PFSK-1 (cell line): Measurements from ENCODE around the gene GRM1.

Experiments used
- POLR2AphosphoS5 ChIP-seq: IDR thresholded peaks from 2 replicates; pipeline ENCODE4 v1.6.1; 2012; ENCODE audit warnings: low read depth, mild to moderate bottlenecking, control low read depth, low read length, moderate library complexity
- REST ChIP-seq, 2 experiments: IDR thresholded peaks; 2 replicates each; pipeline versions ENCODE4 v1.6.1 to v1.8.0; 2011 to 2012; ENCODE audit warnings: low read depth in 2 of 2, low read length in 2 of 2, control low read depth in 1 of 2, inconsistent platforms in 1 of 2, mild to moderate bottlenecking in 1 of 2, moderate library complexity in 1 of 2; ENCODE audit not compliant: insufficient read depth in 1 of 2
- TAF1 ChIP-seq: IDR thresholded peaks from 2 replicates; pipeline ENCODE4 v1.6.1; 2012; ENCODE audit warnings: low read length, control low read depth, borderline replicate concordance; ENCODE audit not compliant: insufficient read depth

DNA sequence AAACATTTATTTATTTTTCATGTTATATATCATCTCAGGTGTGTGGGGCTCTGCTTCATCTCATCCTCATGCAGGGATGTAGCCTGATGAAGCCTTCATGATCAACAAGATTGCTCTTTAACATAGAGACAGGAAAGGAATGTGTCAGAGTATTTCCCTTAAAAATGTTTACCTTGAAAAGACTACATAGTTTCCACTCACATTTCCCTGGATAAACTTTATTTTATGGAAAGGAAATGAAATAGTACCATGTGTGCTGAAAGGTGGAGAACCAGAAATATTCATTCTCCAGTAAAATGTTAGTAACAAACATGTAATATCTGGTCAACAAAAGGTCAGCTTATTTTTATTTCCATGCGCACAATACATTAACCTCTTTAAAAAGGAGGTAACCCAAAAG is 155.8 kb downstream of the GRM1 start:
- TF ChIP-seq REST (IDR thresholded peaks at IDR 0.05; ENCODE audit: insufficient read depth in 1 of 2, low read depth in 2 of 2, low read length in 2 of 2) (no peak), POLR2AphosphoS5 (no peak), TAF1 (no peak)
